Measurements from ENCODE around the gene ZAR1.

Gene ZAR1

DNA sequence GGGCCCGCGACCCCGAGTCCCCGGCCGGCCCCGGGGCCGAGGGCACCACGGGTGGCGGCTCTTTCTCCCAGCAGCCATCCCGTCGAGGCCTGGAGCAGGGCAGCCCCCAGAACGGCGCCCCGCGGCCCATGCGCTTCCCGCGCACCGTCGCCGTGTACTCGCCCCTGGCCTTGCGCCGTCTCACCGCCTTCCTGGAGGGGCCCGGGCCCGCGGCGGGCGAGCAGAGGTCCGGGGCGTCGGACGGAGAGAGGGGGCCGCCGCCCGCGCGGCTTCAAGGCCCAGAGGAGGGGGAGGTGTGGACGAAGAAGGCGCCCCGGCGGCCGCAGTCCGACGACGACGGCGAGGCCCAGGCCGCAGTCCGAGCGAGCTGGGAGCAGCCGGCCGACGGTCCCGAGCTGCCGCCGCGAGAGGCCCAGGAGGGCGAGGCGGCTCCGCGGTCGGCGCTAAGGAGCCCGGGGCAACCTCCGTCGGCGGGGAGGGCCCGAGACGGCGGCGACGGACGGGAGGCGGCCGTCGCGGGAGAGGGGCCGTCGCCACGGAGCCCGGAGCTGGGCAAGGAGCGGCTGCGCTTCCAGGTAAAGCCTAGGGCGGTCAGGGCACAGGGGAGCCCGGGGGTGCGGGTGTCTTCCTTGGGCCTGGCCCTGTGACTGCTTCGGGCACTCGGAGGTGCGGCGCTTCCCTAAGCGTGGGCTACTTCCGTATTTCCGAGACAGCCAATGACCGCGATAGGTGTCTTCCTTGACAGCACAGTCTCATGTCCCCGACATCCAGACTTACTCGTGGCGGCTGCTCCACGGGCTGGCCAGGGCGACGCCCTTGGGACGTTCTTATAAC, 845 bp downstream of the ZAR1 start:
- DNase-seq (ENCODE audit: low spot score): no peak

DNA sequence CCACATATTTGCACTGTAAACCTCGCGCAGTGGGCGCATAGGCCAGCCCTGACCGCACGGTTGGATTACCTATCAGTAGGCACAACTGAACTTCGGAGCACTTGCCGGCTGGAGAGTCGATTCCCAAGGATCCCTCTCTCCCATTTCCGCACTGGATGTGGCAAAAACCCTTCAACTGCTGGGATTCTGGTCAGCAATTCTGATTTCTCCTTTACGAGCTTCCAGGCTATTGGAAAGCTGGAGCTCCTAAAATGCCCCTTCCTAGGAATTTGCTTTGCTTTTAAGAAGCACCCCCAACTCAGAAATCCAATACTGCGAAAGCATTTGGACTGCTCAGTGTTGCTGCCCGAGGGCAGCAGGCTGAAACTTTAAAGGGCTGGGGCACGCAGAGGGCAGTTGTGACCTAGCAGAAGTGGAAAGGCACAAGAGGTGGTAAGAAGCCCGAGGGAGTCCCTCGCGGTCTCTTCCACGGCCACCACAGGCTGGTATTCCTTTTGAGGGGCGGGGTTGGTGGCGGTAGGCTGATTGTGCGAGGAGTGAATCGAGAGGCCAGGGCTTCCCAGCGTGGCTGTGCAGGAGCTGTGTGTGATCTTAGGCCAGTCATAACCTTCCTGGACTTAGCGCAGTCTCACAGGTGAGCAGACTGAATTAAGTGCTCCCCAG, 1.6 kb downstream of the ZAR1 start:
- no peak for DNase-seq (ENCODE audit: low spot score)

DNA sequence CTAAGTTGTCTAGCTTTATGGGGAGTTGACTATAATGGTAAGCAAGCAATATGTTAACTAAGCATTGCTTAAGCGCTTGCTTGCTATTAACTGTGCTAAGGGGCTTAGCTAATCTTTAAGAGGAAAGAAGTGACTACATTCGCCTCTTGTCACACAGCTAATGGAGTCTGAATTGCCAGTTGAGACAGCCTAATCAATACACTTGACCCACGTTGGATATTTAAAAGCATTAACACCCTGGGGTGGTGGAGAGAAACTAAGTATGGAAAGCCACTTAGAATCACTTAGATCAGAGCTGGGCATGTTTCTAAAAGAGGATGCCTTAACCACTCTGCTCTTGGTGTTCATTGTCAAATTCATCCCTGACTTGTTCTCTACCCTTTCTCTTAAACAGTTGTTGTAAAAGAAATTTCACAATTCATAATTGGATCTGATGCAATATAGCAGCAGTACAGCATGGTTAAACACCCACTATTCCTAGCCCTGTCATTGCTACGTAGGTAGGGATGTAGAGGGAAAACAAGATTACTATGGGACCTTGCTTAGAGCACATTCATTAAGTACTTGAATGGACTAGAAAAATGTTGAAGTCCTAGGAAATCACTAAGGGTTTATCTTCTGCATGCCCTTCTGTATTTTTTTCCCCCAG, 3.5 kb downstream of the ZAR1 start:
- no peak for DNase-seq (ENCODE audit: low spot score)

DNA sequence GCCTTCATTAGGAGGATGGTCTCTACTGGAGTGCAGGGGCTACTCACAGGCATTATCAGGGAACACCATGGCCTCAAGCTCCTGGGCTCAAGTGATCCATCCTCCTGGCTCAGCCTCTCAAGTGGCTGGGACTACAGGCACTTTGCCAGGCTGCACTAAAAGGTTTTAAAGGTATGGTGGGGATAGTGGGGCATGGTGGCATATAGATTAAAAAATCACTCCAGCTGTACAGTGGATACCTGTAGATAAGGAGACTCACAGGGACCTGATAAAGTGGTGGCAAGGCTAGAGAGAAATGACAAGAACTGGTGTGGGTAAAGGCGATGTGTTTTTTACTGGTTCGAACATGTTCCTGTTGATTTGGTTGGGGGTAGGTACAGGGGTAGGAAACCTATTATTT, 5.9 kb downstream of the ZAR1 start:
- DNase-seq (ENCODE audit: low spot score): no peak

DNA sequence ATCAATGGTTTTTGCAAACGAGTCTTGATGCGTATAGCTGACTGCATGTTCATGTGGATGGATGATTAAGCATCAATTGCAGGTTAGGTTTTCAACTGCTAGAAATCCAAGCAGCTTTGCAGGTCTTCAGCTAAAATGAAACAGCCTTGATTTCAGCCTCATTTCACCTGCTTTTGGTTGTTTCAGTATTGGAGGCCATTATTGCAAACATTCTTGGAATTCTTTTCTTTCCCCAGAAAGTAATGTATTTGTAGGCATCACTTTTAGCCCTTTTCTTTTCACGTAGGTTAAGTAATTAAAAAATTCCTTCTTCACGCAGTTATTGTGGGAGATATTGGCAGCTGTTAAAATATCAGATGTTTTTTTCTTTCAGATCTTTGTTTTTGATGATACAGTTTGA, 8.8 kb downstream of the ZAR1 start:
- DNase-seq (ENCODE audit: low spot score): no peak

DNA sequence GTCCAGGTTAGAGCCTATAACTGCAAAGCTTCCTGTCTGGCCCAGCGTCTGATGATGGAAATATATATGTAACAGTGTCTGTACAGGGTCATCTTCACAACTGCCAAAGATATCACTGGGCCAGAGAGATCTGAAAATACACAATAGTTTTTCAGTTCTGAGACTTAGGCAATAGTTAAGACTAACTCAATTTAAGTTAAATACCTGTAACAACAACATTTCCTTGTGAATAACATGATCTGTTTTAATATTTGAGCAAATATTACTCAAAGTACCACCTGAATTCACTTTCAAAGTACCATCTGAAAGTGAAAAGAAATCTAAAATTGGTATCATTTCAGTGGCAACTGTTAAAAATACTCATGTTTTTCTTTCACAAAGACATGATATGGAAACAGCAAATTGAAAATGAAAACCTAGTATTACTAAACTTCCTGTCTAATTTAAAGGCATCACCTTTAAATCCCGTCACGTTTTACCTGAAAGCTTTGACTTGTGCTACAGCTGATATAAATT, 9.6 kb downstream of the ZAR1 start:
- DNase-seq (ENCODE audit: low spot score): no peak

DNA sequence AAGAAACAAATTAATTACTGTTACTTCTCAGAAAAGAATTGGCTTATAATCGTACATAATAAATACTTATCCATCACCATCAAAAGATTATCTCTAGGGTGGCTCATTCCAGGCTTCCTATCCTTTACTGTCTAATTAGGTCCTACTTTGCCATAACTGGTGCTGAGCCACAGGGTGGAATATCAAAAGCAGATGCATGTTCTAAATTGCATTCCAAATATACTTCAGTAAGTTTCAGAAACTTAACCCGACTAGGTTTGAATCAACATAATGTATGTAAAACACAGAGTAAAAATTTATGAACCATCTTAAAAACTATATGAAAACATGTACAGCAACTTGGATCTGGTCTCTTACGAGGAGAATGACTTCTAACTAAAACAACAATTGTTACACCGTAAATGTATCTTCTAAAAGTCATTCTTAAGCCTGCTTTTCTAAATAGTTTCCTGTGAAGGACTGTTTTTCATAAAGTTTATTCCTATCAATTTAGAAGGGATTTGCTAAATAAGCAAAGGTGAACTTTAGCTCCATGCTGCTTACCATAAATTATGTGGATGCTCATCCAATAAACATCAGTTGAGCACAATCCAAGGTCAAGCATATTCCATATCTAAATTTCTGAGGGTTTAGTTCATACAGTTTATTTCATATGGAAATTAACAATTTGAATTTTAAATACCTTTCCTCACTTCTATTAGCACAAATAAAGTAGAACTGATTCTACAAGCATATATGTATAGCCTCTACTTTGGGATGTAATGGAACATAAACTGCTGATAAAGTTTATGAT, 13.4 kb downstream of the ZAR1 start:
- DNase-seq (ENCODE audit: low spot score): no peak

DNA sequence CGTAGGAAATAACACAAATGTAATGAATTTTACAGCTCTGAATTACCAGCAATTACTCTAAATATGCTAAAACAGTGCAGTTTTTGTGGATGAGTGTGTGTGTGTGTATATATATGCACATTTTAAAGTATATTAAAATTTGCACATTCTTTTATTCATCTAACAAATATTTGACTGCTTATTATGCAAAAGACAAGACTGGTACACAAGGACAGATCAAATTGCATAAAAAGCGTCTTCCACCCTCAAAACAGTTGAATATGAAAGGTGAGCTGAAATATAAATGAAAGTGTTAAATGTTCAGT, 13.9 kb downstream of the ZAR1 start:
- no peak for DNase-seq (ENCODE audit: low spot score)

DNA sequence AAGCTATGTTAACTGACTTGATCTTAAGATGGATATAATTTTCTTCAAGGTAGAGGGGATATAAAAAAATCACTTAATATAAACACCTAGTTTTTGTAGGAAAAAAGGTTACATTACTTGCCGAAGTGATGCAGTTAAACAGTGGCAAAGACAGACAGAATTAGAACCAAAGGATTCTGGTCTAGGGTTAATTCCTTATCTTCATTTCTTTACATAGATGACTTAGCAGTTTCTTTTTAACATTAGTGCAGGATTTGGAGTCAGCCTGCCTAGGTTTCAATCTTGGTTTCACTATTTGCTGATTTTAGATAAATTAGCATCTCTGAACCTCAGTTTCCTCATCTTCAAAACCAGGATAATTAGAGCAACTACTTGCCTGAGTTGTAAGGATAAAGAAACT, 14.3 kb downstream of the ZAR1 start:
- no peak for DNase-seq (ENCODE audit: low spot score)

DNA sequence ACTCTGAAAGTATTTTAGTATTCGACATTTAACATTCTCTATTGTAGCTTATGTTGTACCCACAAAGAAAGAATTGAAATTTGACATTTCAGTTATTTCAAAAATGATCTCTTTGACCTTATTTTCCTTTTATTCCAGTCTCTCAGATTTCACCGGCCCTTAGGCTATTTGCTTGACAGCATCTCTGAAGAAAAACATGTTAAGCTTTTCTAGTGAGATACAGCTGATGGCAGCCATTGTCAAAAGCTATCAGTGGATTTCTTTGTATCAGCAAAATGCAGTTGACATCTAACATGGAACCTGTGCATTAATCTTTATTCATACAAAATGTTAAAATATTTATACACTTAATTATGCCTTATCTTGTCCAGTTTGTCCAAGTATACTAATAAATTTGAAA, 16.7 kb downstream of the ZAR1 start:
- no peak for DNase-seq (ENCODE audit: low spot score)

DNA sequence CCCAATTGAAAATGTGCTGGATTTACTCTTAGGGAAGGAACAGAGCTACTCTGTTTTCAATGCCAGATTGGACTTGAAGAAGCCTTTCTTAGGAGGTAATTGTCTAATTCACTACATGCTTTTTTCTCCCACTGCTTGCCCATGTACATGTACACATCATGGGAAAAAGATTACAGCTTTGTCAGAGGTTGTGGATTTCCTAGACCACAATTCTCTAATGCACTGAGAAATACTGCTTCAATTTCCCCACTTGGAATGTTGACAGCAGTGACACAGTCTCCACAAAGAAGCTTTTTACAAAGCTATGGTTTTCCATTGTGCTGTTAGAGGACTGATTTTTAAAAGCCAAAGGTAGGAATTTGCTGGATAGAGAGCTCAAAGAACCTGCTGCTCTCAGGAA, 19.5 kb downstream of the ZAR1 start:
- DNase-seq (ENCODE audit: low spot score): no peak

DNA sequence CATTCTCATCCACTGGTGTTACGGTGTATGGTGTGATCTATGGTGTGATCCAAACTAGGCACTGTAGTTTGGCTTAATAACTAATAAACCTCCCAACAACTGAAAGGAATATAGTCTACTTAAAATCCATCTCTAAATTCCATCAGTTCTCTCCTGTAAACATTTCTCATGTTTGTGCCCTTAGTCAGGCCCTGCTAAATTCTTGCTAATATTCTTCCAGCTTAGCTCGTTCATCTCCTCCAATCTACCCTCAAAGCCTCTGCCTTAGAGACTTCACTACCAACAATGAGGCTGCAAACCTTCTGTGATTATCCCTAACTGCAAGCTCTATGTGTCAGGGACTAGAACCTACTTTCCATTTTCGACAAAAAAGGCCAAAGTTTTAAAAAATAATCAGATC, 28.1 kb downstream of the ZAR1 start:
- no peak for DNase-seq (ENCODE audit: low spot score)

DNA sequence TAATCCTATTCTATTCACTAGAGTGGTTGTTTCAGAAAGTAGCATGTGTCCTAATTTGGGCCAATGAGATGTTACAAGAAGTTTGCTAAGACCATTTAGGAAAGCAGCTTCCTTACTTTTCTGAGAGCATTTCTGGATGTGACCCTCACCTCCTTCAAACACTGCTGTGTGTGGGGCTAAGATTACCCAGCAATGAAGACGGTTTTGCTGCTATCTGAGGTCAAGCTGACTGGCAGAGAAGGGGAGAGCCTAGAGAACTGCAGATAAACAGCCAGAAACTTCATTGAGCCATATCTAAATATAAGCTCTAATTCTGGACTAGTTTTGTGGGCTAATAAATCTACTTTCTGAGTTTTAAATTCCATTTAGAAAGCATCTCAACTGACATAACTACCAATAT, 36.4 kb downstream of the ZAR1 start:
- no peak for DNase-seq (ENCODE audit: low spot score)

DNA sequence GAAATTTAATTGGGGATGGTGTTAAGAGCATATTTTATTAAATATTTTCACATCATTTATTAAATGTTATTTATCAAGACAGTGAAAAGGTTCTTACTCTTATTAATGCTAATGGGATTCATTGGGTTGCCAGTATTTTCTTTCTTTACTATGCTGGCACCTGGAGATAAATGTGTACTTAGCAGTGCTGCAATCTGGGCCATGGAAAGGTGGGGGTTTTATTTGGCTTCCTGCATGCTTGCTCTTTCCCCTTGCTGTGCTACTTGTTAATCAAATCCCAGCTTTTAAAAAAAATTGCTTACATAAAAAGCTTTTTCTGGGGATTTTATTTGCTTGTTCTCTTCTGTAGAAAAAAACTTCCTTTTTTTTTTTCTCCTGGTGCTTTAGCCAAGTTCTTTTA, 48.3 kb downstream of the ZAR1 start:
- DNase-seq (ENCODE audit: low spot score): no peak

DNA sequence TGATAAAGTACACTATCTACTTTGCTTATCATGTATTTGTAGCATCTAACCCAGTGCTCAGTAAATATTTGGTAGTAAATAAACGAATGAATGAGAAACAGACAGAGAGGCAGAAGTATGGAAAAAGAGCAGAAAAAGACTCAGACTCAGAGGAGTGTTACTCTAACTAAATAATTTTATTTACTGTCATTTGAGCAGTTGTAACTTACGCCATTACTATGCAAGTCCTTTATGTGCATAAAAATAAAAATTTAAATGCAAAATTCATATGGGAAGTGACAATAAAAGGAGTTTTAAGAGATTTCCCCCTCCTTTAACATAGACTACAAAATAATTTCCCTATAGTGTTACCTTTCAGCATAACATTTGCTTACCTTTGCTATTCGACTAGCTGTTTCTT, 49.5 kb downstream of the ZAR1 start:
- no peak for DNase-seq (ENCODE audit: low spot score)

DNA sequence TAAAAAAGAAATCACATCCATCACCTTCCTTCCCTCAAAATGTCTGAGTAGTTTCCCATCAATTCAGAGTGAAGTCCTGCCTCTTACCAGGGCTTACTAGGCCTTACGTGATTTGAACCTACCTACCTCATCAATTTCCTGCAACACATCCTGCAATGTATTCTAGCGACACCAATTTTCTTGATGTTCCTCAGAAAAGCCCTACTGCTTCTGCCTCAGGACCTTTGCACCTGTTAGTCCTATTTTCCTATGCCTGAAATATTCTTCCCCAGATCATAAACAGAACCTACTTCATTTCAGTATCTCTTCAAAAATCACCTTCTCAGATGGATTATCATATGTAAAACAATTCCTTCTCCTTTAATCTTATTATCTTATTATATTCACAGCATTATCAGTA, 52.8 kb downstream of the ZAR1 start:
- no peak for DNase-seq (ENCODE audit: low spot score)

DNA sequence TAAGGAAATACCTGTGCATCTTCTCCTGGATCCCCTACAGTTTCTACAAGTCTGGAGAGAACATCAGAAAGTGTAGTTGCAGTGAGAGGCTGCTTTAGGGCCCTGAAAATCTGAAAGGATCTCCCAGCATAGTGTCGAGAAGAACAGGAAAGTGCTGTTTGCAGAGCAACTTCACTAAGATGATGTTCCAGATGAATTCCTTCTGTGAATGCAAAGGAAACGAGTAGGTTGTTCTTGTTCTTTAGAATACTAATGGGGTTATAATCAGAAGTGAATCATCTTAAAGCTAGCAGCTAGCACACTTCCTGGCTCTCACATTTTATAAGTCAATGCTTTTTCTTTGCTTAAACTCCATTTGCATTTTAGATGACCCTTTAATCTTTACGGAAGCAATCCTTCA, 53.7 kb downstream of the ZAR1 start:
- DNase-seq (ENCODE audit: low spot score): no peak
